Breast epithelium (tissue), 4 donors: ENCODE measurements around the gene PAMR1. TPM values are rescaled to one million over a fixed set of nuclear protein-coding genes. Genes with fewer than 3 reads are reported as not detected.

Experiments
- DNase-seq, 2 donors: peaks; one replicate each; pipeline ENCODE4 v3.0.0-alpha.2; 2019; ENCODE audit warnings: low spot score in 2 of 2
- H3K27ac ChIP-seq, 2 donors: fragments of 200-600 bp; sonication (generic) in 1 of 2; one replicate each; pipeline ENCODE4 v1.5.1; 2016 to 2019; ENCODE audit warnings: mild to moderate bottlenecking in 1 of 2
- H3K27me3 ChIP-seq, 2 donors: fragments of 200-600 bp; sonication (generic) in 1 of 2; one replicate each; pipeline versions ENCODE4 v1.5.1 to v1.6.0; 2017 to 2019; ENCODE audit warnings: control low read depth in 1 of 2, mild to moderate bottlenecking in 1 of 2
- H3K36me3 ChIP-seq: fragments of 200-600 bp; one replicate; pipeline ENCODE4 v1.5.1; 2019
- H3K4me1 ChIP-seq, 2 donors: fragments of 200-600 bp; sonication (generic); one replicate each; pipeline ENCODE4 v1.5.1; 2016 to 2019; ENCODE audit warnings: control low read depth in 1 of 2
- H3K4me3 ChIP-seq, 3 donors: fragments of 200-600 bp; sonication (generic); 1 replicate in 2 of 3; 2 replicates in 1 of 3; pipeline ENCODE4 v1.5.1; 2016 to 2019; ENCODE audit warnings: mild to moderate bottlenecking in 3 of 3, moderate library complexity in 2 of 3
- H3K9me3 ChIP-seq, 2 donors: fragments of 200-600 bp; sonication (generic) in 1 of 2; one replicate each; pipeline ENCODE4 v1.5.1; 2016 to 2019; ENCODE audit warnings: control low read depth in 1 of 2
- POLR2A ChIP-seq: fragments of 450-650 bp; IDR thresholded peaks from one replicate; pipeline ENCODE4 v1.6.1; 2016; ENCODE audit warnings: antibody characterized with exemption, mild to moderate bottlenecking, moderate library complexity
- POLR2AphosphoS5 ChIP-seq, 3 donors: sonication (generic); formaldehyde crosslinking; IDR thresholded peaks; one replicate each; pipeline ENCODE4 v1.6.1; 2017; ENCODE audit warnings: antibody characterized with exemption in 3 of 3
- intact Hi-C: fragments of 100-400 bp; cut with DNase I; formaldehyde crosslinking; loops from one replicate; pipeline ENCODE4 v1.15.1; 2023; ENCODE audit warnings: low total_unique reads
- total RNA-seq, 3 donors: library from RNA; depleted of rRNA; stranded (reverse); fragments of >200 nt; gene quantifications; one replicate each; pipeline ENCODE4 v1.1.0, GENCODE V29; 2016
- TF ChIP-seq, protein P1 (sequence below), 3 donors: fragments of 450-650 bp; IDR thresholded peaks; one replicate each; pipeline ENCODE4 v1.5.1; 2016 to 2017; ENCODE audit warnings: antibody characterized with exemption in 3 of 3, mild to moderate bottlenecking in 3 of 3, moderate library complexity in 3 of 3

PAMR1 gene
- total RNA-seq, 3 donors from 2014 or later = 8.8 to 36.4 (median 11.3) TPM

DNA sequence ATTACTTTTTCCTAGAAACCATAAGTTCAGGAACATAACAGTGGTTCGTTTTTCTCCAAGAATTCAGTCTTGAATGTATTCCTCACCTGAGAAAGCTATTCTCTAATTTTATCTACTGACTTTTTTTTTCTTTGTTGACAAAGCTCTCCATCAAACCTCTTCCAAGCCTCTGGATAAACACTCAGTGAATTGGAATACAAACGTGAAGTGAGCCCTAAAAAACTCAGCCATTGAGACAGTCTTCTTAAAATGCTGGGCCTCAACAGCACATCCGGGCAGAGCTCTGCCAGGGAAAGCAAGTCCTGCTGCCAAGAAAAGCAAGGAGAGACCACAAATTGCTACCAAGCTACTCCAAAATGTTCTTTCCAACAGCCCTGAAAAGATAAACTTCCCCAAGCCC, 98.3 kb downstream of the PAMR1 start:
- TF ChIP-seq, protein P1, sequence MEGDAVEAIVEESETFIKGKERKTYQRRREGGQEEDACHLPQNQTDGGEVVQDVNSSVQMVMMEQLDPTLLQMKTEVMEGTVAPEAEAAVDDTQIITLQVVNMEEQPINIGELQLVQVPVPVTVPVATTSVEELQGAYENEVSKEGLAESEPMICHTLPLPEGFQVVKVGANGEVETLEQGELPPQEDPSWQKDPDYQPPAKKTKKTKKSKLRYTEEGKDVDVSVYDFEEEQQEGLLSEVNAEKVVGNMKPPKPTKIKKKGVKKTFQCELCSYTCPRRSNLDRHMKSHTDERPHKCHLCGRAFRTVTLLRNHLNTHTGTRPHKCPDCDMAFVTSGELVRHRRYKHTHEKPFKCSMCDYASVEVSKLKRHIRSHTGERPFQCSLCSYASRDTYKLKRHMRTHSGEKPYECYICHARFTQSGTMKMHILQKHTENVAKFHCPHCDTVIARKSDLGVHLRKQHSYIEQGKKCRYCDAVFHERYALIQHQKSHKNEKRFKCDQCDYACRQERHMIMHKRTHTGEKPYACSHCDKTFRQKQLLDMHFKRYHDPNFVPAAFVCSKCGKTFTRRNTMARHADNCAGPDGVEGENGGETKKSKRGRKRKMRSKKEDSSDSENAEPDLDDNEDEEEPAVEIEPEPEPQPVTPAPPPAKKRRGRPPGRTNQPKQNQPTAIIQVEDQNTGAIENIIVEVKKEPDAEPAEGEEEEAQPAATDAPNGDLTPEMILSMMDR (IDR thresholded peaks at IDR 0.05) = no peak
- TF ChIP-seq POLR2AphosphoS5 (IDR thresholded peaks at IDR 0.05) (no peak), POLR2A (no peak)
- Histone ChIP-seq H3K4me3 (no peak overlapping the region), H3K4me1 (no peaks in the 10 kb centered on the region), H3K36me3 (no peaks in the 10 kb centered on the region), H3K27me3 (no peaks in the 10 kb centered on the region), H3K27ac (peak overlapping the region; percentile 4 to 56), H3K9me3 (no peaks in the 10 kb centered on the region)
- DNase-seq = peak in 1 of 2 donors; percentile 56
- intact Hi-C loops = loop anchor here (5.0 kb wide), 1 partner anchor 990 kb away; the partner anchor contains the start of gene CAT

DNA sequence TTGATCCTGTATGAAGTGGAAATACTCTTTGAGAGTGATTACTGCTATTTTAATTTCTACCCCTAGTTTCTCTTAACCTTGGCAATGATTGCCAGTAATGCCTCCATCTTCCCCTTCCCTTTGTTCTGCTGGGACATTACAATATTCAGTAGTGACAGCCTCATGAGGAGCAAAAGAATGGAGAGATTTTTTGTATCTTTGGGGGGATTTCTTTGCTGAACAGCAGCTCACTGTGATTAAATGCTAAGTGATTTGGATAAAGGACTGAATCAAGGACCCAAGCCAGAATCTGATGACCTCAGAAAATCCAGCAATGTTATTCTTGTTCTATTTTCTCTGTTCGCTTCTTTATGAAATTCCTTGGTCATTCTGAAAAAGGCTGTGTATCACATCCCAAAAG, 99.1 kb downstream of the PAMR1 start:
- H3K4me3 ChIP-seq = no peak overlapping the region
- intact Hi-C loops = loop anchor here (5.0 kb wide), 1 partner anchor 989 kb away; the partner anchor contains the start of gene CAT
- no peaks in the 10 kb centered on the region for H3K27me3 ChIP-seq
- H3K27ac ChIP-seq = peak overlapping the region in 1 of 2 donors; percentile 56
- no peak for DNase-seq
- H3K4me1 ChIP-seq = no peaks in the 10 kb centered on the region
- H3K36me3 ChIP-seq = no peaks in the 10 kb centered on the region
- TF ChIP-seq POLR2AphosphoS5 (IDR thresholded peaks at IDR 0.05) (no peak), POLR2A (no peak)
- TF ChIP-seq, protein P1 (IDR thresholded peaks at IDR 0.05) = no peak
- H3K9me3 ChIP-seq = no peaks in the 10 kb centered on the region

DNA sequence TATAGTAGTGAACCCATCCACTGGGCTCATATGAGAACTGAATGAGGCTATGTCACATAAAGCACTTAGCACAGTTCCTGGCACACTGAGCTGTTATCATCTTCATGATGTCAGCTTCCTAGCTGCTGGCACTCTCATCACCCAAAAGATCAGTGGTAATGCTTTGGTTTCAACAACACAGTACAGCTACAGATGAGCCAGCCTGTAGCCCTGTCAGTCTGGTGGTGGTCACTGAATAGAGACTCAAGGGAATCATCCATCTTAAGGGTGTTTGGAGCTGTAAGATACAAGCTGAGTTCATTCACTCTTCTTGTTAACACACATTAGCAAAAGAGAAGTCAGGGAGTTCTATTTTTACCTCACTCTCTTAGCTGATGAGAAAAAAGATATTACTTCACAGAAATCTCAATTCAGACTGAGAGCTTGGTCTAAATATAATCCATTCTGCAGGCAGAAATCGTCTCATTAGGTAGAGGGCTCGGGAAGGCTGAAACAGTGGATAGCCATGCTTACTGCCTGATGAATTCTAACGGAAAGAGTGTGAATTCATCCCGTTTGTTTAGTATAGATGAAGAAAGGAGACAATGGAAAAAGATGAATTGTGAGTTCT, 99.7 kb downstream of the PAMR1 start:
- Histone ChIP-seq H3K27ac (peak overlapping the region; percentile 55 to 56), H3K36me3 (no peaks in the 10 kb centered on the region), H3K9me3 (no peaks in the 10 kb centered on the region), H3K27me3 (no peaks in the 10 kb centered on the region), H3K4me3 (no peak overlapping the region), H3K4me1 (no peaks in the 10 kb centered on the region)
- TF ChIP-seq POLR2A (no peak), POLR2AphosphoS5 (IDR thresholded peaks at IDR 0.05) (no peak)
- TF ChIP-seq, protein P1 (IDR thresholded peaks at IDR 0.05) = no peak
- intact Hi-C loops = loop anchor here (5.0 kb wide), 1 partner anchor 988 kb away; the partner anchor contains the start of gene CAT
- DNase-seq = no peak

DNA sequence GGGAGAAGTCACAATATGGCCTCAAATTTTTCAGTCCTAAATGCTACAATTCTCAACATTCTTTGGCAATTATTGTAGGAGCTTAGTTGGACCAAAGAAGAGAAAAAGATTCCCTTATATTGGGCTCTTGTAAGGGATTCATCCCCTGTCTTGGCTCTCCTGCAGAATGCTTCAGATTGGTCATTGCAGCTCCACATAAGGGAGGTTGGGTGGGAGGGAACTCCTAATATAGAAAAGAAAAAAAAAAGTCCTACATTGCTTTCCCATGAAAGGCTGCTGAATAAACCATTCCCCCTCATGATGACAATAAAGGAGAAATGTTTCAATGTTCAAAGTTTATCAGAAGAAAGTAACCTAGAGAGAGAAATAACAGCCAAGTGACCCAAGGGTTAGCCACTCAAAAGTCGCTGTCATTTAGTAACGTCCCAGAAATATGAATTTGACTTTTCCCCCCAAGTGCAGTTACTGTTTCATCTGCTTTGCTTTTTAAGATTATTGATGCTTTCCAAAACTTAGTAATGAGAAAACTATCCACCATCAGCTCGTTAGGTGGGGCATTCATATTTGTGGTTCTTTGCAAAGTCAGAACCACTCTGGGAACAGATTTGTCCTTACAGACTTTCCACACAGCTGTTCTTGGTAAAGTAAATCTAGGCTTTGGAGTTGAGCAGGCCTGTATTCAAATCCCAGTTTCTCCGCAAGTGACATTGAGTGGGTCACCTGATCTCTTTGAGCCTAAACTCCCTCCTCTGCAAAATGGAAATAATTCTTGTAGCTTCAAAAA, 101.1 kb downstream of the PAMR1 start:
- DNase-seq = no peak
- no peaks in the 10 kb centered on the region for H3K4me1 ChIP-seq
- H3K27me3 ChIP-seq = peaks cover under 1 to 2% of the 10 kb centered on the region in 2 donors
- H3K4me3 ChIP-seq = no peak overlapping the region
- H3K27ac ChIP-seq = no peak overlapping the region
- intact Hi-C loops = no loop called here
- TF ChIP-seq, protein P1 (IDR thresholded peaks at IDR 0.05) = no peak
- TF ChIP-seq POLR2A (no peak), POLR2AphosphoS5 (IDR thresholded peaks at IDR 0.05) (no peak)
- H3K36me3 ChIP-seq = no peaks in the 10 kb centered on the region
- no peaks in the 10 kb centered on the region for H3K9me3 ChIP-seq

DNA sequence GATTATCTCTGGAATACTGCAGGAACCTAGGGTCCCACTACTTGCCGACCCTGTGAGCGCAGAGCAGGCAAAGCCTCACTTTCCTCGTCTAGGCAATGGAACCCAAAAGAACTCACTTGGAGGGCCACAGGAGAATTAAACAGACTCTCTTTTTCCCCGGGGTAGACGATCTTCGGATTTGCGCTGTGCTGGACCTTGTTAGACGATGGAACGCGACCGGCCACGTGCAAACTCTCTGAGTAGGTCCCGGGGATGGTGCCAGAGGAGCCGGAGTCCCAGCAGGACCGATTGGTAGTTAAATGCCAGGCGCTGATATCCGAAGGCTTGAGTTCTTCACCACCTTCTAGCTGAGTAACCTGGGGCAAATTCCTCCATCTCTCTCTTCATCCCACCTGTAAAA, 105.0 kb downstream of the PAMR1 start:
- Histone ChIP-seq H3K27me3 (peaks cover 4 to 25% of the 10 kb centered on the region in 2 donors), H3K9me3 (no peaks in the 10 kb centered on the region), H3K36me3 (no peaks in the 10 kb centered on the region), H3K27ac (no peak overlapping the region), H3K4me1 (no peaks in the 10 kb centered on the region), H3K4me3 (peak overlapping the region; percentile 45 to 78 (median 64))
- no peak for TF ChIP-seq POLR2A
- TF ChIP-seq POLR2AphosphoS5 (IDR thresholded peaks at IDR 0.05) = no peak
- TF ChIP-seq, protein P1 (IDR thresholded peaks at IDR 0.05) = no peak
- intact Hi-C loops = no loop called here
- no peak for DNase-seq
